Measurements from ENCODE around the gene GMPR2.

DNA sequence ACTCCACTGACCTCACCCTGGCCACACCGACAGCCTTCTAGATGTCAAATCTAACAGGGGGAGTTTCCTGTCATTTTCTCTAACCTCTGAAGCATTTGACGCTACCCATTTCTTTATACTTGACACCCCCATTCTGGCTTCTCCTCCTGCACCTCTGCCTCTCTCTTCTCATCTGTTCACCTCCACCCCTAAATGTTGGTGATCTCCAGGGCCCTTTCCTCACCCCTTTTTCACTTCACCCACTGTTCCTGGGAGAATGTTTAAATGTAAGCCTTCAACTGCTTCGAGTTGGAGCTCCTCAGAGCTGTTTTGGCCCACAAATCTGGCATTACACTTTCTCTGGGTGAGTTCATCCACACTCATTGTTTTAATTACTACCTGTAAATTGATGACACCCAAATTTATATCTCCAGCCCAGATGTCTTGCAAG is 39.1 kb downstream of the GMPR2 start:
- no peak for TF ChIP-seq CTCF (IDR thresholded peaks at IDR 0.05; ENCODE audit: insufficient read depth, low read length, poor library complexity, severe bottlenecking)
- TF ChIP-seq EZH2phosphoT487 (conservative IDR thresholded peaks at IDR 0.05; ENCODE audit: low read length), result no peak
